GM19397 (cell line): Measurements from ENCODE around the gene MRTFB.

Source experiments
- ATAC-seq: cut with Tn5 transposase; IDR thresholded peaks from one replicate; pipeline ENCODE4 v1.9.1; 2021; ENCODE audit warnings: mild to moderate bottlenecking, moderate library complexity; ENCODE audit not compliant: unreplicated experiment

MRTFB gene

GRCh38 chr16:14225457-14225856 is 154.3 kb downstream of the MRTFB start:
- no peak for ATAC-seq

GRCh38 chr16:14232106-14232864 is 161.2 kb downstream of the MRTFB start:
- ATAC-seq: no peak

GRCh38 chr16:14236401-14236800 is 165.3 kb downstream of the MRTFB start:
- ATAC-seq: no peak

GRCh38 chr16:14238756-14239155 is 167.6 kb downstream of the MRTFB start:
- no peak for ATAC-seq

- ATAC-seq: no peak
Measured at GRCh38 chr16:14239791-14240190, 168.7 kb downstream of the MRTFB start.

- no peak for ATAC-seq
Measured at GRCh38 chr16:14240219-14240843, 169.2 kb downstream of the MRTFB start.

- no peak for ATAC-seq
Measured at GRCh38 chr16:14240964-14241363, 169.8 kb downstream of the MRTFB start.

- ATAC-seq: no peak
Measured at GRCh38 chr16:14241631-14242030, 170.5 kb downstream of the MRTFB start.

- ATAC-seq: no peak
Measured at GRCh38 chr16:14242769-14243168, 171.7 kb downstream of the MRTFB start.

- no peak for ATAC-seq
Measured at GRCh38 chr16:14244196-14245010, 173.3 kb downstream of the MRTFB start.

- ATAC-seq: no peak
Measured at GRCh38 chr16:14248791-14249190, 177.7 kb downstream of the MRTFB start.

GRCh38 chr16:14249291-14250032 is 178.3 kb downstream of the MRTFB start:
- ATAC-seq: no peak

GRCh38 chr16:14251419-14251818 is 180.3 kb downstream of the MRTFB start:
- no peak for ATAC-seq

- ATAC-seq: no peak
Measured at GRCh38 chr16:14252860-14253259, 181.7 kb downstream of the MRTFB start.

- no peak for ATAC-seq
Measured at GRCh38 chr16:14263011-14263410, 191.9 kb downstream of the MRTFB start.

- ATAC-seq: no peak
Measured at GRCh38 chr16:14263769-14264168, 192.7 kb downstream of the MRTFB start.

- no peak for ATAC-seq
Measured at GRCh38 chr16:14264327-14264943, 193.3 kb downstream of the MRTFB start.

GRCh38 chr16:14268073-14268472 is 197.0 kb downstream of the MRTFB start:
- no peak for ATAC-seq

GRCh38 chr16:14275934-14276333 is 204.8 kb downstream of the MRTFB start:
- ATAC-seq: no peak

- no peak for ATAC-seq
Measured at GRCh38 chr16:14278749-14279148, 207.6 kb downstream of the MRTFB start.

- ATAC-seq: no peak
Measured at GRCh38 chr16:14280541-14280940, 209.4 kb downstream of the MRTFB start.
